HG02943 (cell line): ENCODE measurements around the gene KLHL29.

Source experiments
- ATAC-seq: cut with Tn5 transposase; IDR thresholded peaks from one replicate; pipeline ENCODE4 v1.9.1; 2021; ENCODE audit warnings: mild to moderate bottlenecking, low read depth, moderate library complexity; ENCODE audit not compliant: unreplicated experiment

Gene KLHL29

GRCh38 chr2:23542230-23542789, 157.3 kb downstream of the KLHL29 start:
- ATAC-seq, result no peak

- no peak for ATAC-seq
These were observed 158.3 kb downstream of the KLHL29 start for GRCh38 chr2:23543302-23543701.

GRCh38 chr2:23543728-23544127, 158.7 kb downstream of the KLHL29 start:
- ATAC-seq, result no peak

- ATAC-seq, result no peak
These were observed 159.8 kb downstream of the KLHL29 start for GRCh38 chr2:23544589-23545295.

- ATAC-seq, result no peak
These were observed 160.4 kb downstream of the KLHL29 start for GRCh38 chr2:23545396-23545795.

GRCh38 chr2:23545811-23546210, 160.8 kb downstream of the KLHL29 start:
- ATAC-seq, result no peak

- no peak for ATAC-seq
These were observed 161.9 kb downstream of the KLHL29 start for GRCh38 chr2:23546913-23547312.

GRCh38 chr2:23547725-23548124, 162.7 kb downstream of the KLHL29 start:
- no peak for ATAC-seq

GRCh38 chr2:23548143-23548769, 163.3 kb downstream of the KLHL29 start:
- ATAC-seq, result no peak

GRCh38 chr2:23549051-23549450, 164.1 kb downstream of the KLHL29 start:
- ATAC-seq, result no peak

- ATAC-seq, result no peak
These were observed 165.0 kb downstream of the KLHL29 start for GRCh38 chr2:23549821-23550530.

- ATAC-seq, result no peak
These were observed 165.6 kb downstream of the KLHL29 start for GRCh38 chr2:23550553-23550952.

- no peak for ATAC-seq
These were observed 166.9 kb downstream of the KLHL29 start for GRCh38 chr2:23551875-23552274.

- ATAC-seq, result no peak
These were observed 168.6 kb downstream of the KLHL29 start for GRCh38 chr2:23553561-23553960.

- ATAC-seq, result no peak
These were observed 169.2 kb downstream of the KLHL29 start for GRCh38 chr2:23554054-23554697.

- ATAC-seq, result no peak
These were observed 171.0 kb downstream of the KLHL29 start for GRCh38 chr2:23555944-23556343.

GRCh38 chr2:23556929-23557328, 171.9 kb downstream of the KLHL29 start:
- ATAC-seq, result no peak

- no peak for ATAC-seq
These were observed 172.5 kb downstream of the KLHL29 start for GRCh38 chr2:23557455-23557854.

GRCh38 chr2:23559561-23560239, 174.7 kb downstream of the KLHL29 start:
- ATAC-seq, result no peak

GRCh38 chr2:23561088-23561487, 176.1 kb downstream of the KLHL29 start:
- ATAC-seq, result no peak
